Measurements from ENCODE around the gene DENND2C. TPM values are rescaled to one million over a fixed set of nuclear protein-coding genes. Genes with fewer than 3 reads are reported as not detected.

The DENND2C gene
- total and polyA plus RNA-seq, 7 experiments from 2014 or later: 0.27 to 1.6 (median 0.89) TPM

DNA sequence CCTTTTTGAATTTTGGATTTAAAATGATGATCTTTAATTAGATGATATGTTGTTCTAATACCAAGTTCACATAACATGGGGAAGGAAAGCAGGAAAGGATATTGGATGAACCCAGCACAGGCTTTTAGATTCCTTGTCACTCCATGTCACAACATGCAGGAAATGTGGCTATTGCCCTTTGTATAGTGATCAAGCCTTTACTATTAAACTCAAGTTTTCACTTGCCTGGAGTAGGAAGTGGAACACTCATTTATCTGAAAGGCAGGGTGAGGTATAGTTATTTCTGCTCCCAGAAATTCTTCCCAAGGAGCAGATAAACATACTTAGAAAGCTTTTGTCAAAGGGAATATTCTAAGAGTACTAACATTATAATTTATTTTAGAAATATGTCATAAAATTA lies 51.2 kb downstream of the DENND2C start:
- H3K27me3 Mint-ChIP-seq: peaks cover 0 to 20% (median 4%) of the 10 kb centered on the region in 5 donors
- ATAC-seq (no peak), DNase-seq (no peak)
- ChIA-PET CTCF (no interaction called here), POLR2A (no interaction called here)
- no peak overlapping the region for H3K4me3 Mint-ChIP-seq
- Histone ChIP-seq H3K4me1 (ENCODE audit: control insufficient read depth in 2 of 2, insufficient read depth in 2 of 2, low read length in 2 of 2) (no peaks in the 10 kb centered on the region), H3K27me3 (ENCODE audit: control insufficient read depth in 2 of 2, insufficient read depth in 2 of 2, low read length in 2 of 2) (peaks cover 0 to 4% of the 10 kb centered on the region in 2 donors), H3K27ac (ENCODE audit: low read depth, low read length) (no peak overlapping the region), H3K9me3 (ENCODE audit: control insufficient read depth in 2 of 3, low read length in 3 of 3) (no peaks in the 10 kb centered on the region), H3K4me3 (ENCODE audit: low read length) (no peak overlapping the region), H3K36me3 (ENCODE audit: control insufficient read depth in 2 of 3, insufficient read depth in 3 of 3, low read length in 3 of 3) (no peaks in the 10 kb centered on the region)
- H3K4me1 Mint-ChIP-seq: no peaks in the 10 kb centered on the region
- no peaks in the 10 kb centered on the region for H3K9me3 Mint-ChIP-seq
- H3K36me3 Mint-ChIP-seq: peaks cover 0 to 25% (median 9%) of the 10 kb centered on the region in 5 donors
- H3K27ac Mint-ChIP-seq: no peak overlapping the region
- intact Hi-C loops (cut with micrococcal nuclease): no loop called here

DNA sequence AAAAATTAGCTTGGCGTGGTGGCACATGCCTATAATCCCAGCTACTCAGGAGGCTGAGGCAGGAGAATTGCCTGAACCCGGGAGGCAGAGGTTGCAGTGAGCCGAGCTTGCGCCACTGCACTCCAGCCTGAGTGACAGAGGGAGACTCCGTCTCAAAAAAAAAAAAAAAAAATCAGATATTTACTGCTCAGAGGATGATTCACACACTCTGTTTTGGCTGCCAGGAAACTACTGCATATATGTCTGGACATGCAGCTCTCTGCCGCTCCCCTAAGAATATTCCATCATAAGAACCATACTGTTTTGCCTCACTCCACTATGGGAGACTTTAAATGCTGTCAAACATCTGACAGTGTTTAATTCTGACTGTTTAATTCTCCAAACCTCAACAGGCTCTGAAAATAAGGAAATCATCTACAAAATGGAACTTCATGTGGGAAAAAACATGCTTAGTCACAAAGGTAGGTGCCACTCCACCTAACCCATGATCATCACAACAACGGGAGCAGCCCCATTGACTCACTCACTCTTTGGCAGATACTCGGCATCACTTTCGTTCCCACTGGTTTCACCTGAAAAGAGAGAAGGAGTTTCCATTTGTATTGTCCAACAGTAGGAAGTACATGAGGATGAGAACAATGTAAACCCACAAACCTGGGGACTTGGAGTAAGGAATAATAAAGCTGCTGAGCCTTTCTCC lies 59.2 kb downstream of the DENND2C start:
- H3K36me3 Mint-ChIP-seq: peaks cover 0 to 22% (median 0%) of the 10 kb centered on the region in 5 donors
- ATAC-seq (no peak), DNase-seq (no peak)
- no peaks in the 10 kb centered on the region for H3K4me1 ChIP-seq (ENCODE audit: control insufficient read depth in 2 of 2, insufficient read depth in 2 of 2, low read length in 2 of 2)
- H3K27ac Mint-ChIP-seq: no peak overlapping the region
- peaks cover 0 to 8% (median 0%) of the 10 kb centered on the region in 5 donors for H3K27me3 Mint-ChIP-seq
- no peaks in the 10 kb centered on the region for H3K36me3 ChIP-seq (ENCODE audit: control insufficient read depth in 2 of 3, insufficient read depth in 3 of 3, low read length in 3 of 3)
- ChIA-PET CTCF (interaction anchor here (0.7 kb wide), 1 partner anchor 9 kb away, joined by 4 read pairs; no protein-coding TSS in a partner anchor), POLR2A (no interaction called here)
- no peaks in the 10 kb centered on the region for H3K9me3 ChIP-seq (ENCODE audit: control insufficient read depth in 2 of 3, low read length in 3 of 3)
- intact Hi-C loops (cut with micrococcal nuclease): no loop called here
- no peaks in the 10 kb centered on the region for H3K9me3 Mint-ChIP-seq
- no peak overlapping the region for H3K4me3 Mint-ChIP-seq
- H3K27me3 ChIP-seq (ENCODE audit: control insufficient read depth in 2 of 2, insufficient read depth in 2 of 2, low read length in 2 of 2): no peaks in the 10 kb centered on the region
- H3K4me1 Mint-ChIP-seq: peaks cover 0 to 5% (median 0%) of the 10 kb centered on the region in 7 donors
- no peak overlapping the region for H3K27ac ChIP-seq (ENCODE audit: low read depth, low read length)
- H3K4me3 ChIP-seq (ENCODE audit: low read length): no peak overlapping the region

DNA sequence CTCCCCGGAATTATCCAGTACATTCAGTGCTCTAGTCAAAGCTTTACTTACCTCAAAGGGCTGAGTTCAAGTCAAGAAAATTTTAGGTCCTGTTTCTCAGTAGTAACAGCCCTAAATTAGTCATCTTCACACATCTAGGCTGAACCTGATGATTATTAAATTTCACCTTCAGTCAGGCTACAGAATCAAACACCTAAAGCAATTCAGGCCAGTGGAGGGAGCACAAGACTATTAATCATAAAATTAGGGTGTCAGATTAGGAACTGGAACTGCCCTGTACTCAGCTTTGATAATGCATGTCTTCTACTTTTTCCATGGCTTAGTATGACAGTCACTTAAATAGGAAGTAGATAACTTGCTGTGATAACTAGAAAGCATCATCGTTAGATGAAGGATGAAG lies 60.0 kb downstream of the DENND2C start:
- peaks cover 0 to 5% (median 0%) of the 10 kb centered on the region in 7 donors for H3K4me1 Mint-ChIP-seq
- no peak overlapping the region for H3K4me3 Mint-ChIP-seq
- H3K9me3 ChIP-seq (ENCODE audit: control insufficient read depth in 2 of 3, low read length in 3 of 3): no peaks in the 10 kb centered on the region
- DNase-seq (no peak), ATAC-seq (no peak)
- POLR2A ChIA-PET: no interaction called here
- H3K27me3 Mint-ChIP-seq: peaks cover 0 to 8% (median under 1%) of the 10 kb centered on the region in 5 donors
- H3K9me3 Mint-ChIP-seq: no peaks in the 10 kb centered on the region
- CTCF ChIA-PET: interaction anchor here (0.6 to 0.7 kb wide), 3 partner anchors 8 to 10 kb away, joined by 3 to 4 read pairs (median 4); no protein-coding TSS in a partner anchor
- intact Hi-C loops (cut with micrococcal nuclease): no loop called here
- no peak overlapping the region for H3K4me3 ChIP-seq (ENCODE audit: low read length)
- no peak overlapping the region for H3K27ac ChIP-seq (ENCODE audit: low read depth, low read length)
- peaks cover 0 to 16% (median under 1%) of the 10 kb centered on the region in 5 donors for H3K36me3 Mint-ChIP-seq
- H3K36me3 ChIP-seq (ENCODE audit: control insufficient read depth in 2 of 3, insufficient read depth in 3 of 3, low read length in 3 of 3): no peaks in the 10 kb centered on the region
- H3K4me1 ChIP-seq (ENCODE audit: control insufficient read depth in 2 of 2, insufficient read depth in 2 of 2, low read length in 2 of 2): no peaks in the 10 kb centered on the region
- no peaks in the 10 kb centered on the region for H3K27me3 ChIP-seq (ENCODE audit: control insufficient read depth in 2 of 2, insufficient read depth in 2 of 2, low read length in 2 of 2)
- H3K27ac Mint-ChIP-seq: no peak overlapping the region

DNA sequence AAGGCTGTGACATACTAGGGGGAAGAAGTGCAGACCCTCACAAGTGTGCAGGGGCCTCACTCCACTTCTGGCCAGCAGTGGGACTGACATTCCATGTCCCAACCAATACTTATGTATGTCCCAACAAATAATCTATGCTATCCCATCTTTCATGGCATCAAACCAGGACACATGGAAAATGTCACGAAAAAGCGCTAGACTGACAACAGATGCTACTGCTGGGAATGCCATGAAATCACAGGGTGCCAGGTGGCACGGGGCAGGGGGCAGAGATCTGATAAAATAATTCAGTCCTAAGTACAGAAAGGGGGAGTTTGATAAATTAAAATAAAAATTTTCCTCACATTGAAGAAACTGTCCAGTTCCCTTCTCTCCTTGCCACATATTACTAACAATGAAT lies 60.8 kb downstream of the DENND2C start:
- Histone ChIP-seq H3K4me1 (ENCODE audit: control insufficient read depth in 2 of 2, insufficient read depth in 2 of 2, low read length in 2 of 2) (no peaks in the 10 kb centered on the region), H3K27ac (ENCODE audit: low read depth, low read length) (no peak overlapping the region), H3K9me3 (ENCODE audit: control insufficient read depth in 2 of 3, low read length in 3 of 3) (no peaks in the 10 kb centered on the region), H3K4me3 (ENCODE audit: low read length) (no peak overlapping the region), H3K27me3 (ENCODE audit: control insufficient read depth in 2 of 2, insufficient read depth in 2 of 2, low read length in 2 of 2) (no peaks in the 10 kb centered on the region), H3K36me3 (ENCODE audit: control insufficient read depth in 2 of 3, insufficient read depth in 3 of 3, low read length in 3 of 3) (no peaks in the 10 kb centered on the region)
- intact Hi-C loops (cut with micrococcal nuclease): no loop called here
- ChIA-PET CTCF (interaction anchor here (0.6 kb wide), 1 partner anchor 11 kb away, joined by 4 read pairs; no protein-coding TSS in a partner anchor), POLR2A (no interaction called here)
- no peak for ATAC-seq
- Mint-ChIP-seq H3K27ac (no peak overlapping the region), H3K4me3 (no peak overlapping the region), H3K36me3 (peaks cover 0 to 20% (median 5%) of the 10 kb centered on the region in 5 donors), H3K4me1 (peaks cover 0 to 5% (median 0%) of the 10 kb centered on the region in 7 donors), H3K9me3 (peaks cover 0 to 1% (median 0%) of the 10 kb centered on the region in 11 donors), H3K27me3 (peaks cover 0 to 5% (median 4%) of the 10 kb centered on the region in 5 donors)
- DNase-seq: no peak

DNA sequence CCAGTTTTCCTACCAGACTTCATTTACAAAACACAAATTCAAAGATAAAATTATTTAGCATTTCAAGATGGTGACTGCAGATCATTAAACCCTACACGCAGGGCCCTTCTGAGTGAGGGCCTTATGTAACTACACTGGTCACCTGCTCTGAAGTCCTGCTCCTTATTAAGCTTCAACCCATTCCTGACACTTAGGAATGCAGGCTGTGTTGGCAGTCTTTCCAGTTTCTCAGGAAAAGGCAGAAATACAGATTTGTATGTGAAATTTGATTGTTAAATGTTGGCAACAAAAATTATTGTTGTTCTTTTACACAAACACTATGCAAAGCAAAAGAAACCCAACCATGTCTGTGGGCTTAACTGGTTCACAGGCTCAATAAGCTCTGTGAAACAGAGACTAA lies 62.6 kb downstream of the DENND2C start:
- Mint-ChIP-seq H3K4me1 (peaks cover 0 to 5% (median 0%) of the 10 kb centered on the region in 7 donors), H3K27me3 (peaks cover 0 to 10% (median 0%) of the 10 kb centered on the region in 5 donors), H3K27ac (no peak overlapping the region), H3K4me3 (no peak overlapping the region), H3K9me3 (peaks cover 0 to 1% (median 0%) of the 10 kb centered on the region in 11 donors), H3K36me3 (peaks cover 0 to 26% (median 10%) of the 10 kb centered on the region in 5 donors)
- DNase-seq (no peak), ATAC-seq (no peak)
- Histone ChIP-seq H3K4me3 (ENCODE audit: low read length) (no peak overlapping the region), H3K9me3 (ENCODE audit: control insufficient read depth in 2 of 3, low read length in 3 of 3) (no peaks in the 10 kb centered on the region), H3K36me3 (ENCODE audit: control insufficient read depth in 2 of 3, insufficient read depth in 3 of 3, low read length in 3 of 3) (no peaks in the 10 kb centered on the region), H3K27me3 (ENCODE audit: control insufficient read depth in 2 of 2, insufficient read depth in 2 of 2, low read length in 2 of 2) (no peaks in the 10 kb centered on the region), H3K27ac (ENCODE audit: low read depth, low read length) (no peak overlapping the region), H3K4me1 (ENCODE audit: control insufficient read depth in 2 of 2, insufficient read depth in 2 of 2, low read length in 2 of 2) (no peaks in the 10 kb centered on the region)
- POLR2A ChIA-PET: no interaction called here
- intact Hi-C loops (cut with micrococcal nuclease): no loop called here
- CTCF ChIA-PET: no interaction called here

DNA sequence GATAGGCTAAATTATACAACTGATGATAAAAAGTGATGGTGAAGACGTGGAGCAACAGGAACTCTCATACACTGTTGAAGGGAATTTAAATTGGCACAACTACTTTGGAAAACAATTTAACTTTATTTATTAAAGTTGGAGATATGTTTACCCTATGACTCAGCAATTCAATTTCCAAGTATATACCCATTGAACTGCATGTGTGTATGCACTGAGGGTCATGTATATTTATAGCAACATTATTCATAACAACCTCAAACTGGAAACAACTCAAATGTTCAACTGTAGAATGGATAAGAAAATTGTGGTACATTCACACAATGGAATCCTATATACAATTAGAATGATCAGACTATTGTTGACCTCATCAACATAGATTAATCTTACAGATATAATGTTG lies 71.9 kb downstream of the DENND2C start:
- H3K27ac Mint-ChIP-seq: no peak overlapping the region
- POLR2A ChIA-PET: no interaction called here
- intact Hi-C loops (cut with micrococcal nuclease): no loop called here
- no peaks in the 10 kb centered on the region for H3K4me1 Mint-ChIP-seq
- Histone ChIP-seq H3K27me3 (ENCODE audit: control insufficient read depth in 2 of 2, insufficient read depth in 2 of 2, low read length in 2 of 2) (no peaks in the 10 kb centered on the region), H3K36me3 (ENCODE audit: control insufficient read depth in 2 of 3, insufficient read depth in 3 of 3, low read length in 3 of 3) (no peaks in the 10 kb centered on the region), H3K9me3 (ENCODE audit: control insufficient read depth in 2 of 3, low read length in 3 of 3) (no peaks in the 10 kb centered on the region), H3K4me3 (ENCODE audit: low read length) (no peak overlapping the region), H3K27ac (ENCODE audit: low read depth, low read length) (no peak overlapping the region), H3K4me1 (ENCODE audit: control insufficient read depth in 2 of 2, insufficient read depth in 2 of 2, low read length in 2 of 2) (no peaks in the 10 kb centered on the region)
- DNase-seq (no peak), ATAC-seq (no peak)
- H3K36me3 Mint-ChIP-seq: peaks cover 0 to 55% (median 19%) of the 10 kb centered on the region in 5 donors
- H3K9me3 Mint-ChIP-seq: peaks cover 0 to 3% (median 0%) of the 10 kb centered on the region in 11 donors
- peaks cover 0 to 14% (median 8%) of the 10 kb centered on the region in 5 donors for H3K27me3 Mint-ChIP-seq
- no peak overlapping the region for H3K4me3 Mint-ChIP-seq
- CTCF ChIA-PET: no interaction called here

DNA sequence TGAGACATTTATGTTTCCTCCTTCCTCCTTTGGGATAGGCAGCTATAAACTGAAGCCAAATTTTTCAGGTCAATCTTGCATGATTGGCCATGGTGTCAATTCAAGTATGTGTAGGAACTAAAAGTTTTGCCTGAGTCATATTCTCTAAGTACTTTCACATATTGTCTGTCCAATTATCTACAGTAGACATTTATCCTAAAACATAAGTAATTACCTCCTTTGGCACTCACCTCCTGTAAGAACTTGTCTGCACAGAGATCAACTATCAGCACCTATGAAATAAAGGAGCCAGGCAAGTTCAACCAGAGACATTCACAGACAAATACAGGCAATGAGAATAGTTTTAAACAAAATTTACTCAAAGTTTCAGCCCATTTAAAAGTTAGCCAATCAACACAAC lies 74.2 kb downstream of the DENND2C start:
- H3K27me3 Mint-ChIP-seq: peaks cover 0 to 17% (median 14%) of the 10 kb centered on the region in 5 donors
- H3K4me1 Mint-ChIP-seq: no peaks in the 10 kb centered on the region
- no peak overlapping the region for H3K4me3 Mint-ChIP-seq
- peaks cover 0 to 3% (median 0%) of the 10 kb centered on the region in 11 donors for H3K9me3 Mint-ChIP-seq
- intact Hi-C loops (cut with micrococcal nuclease): no loop called here
- no peaks in the 10 kb centered on the region for H3K9me3 ChIP-seq (ENCODE audit: control insufficient read depth in 2 of 3, low read length in 3 of 3)
- ATAC-seq (no peak), DNase-seq (no peak)
- H3K36me3 ChIP-seq (ENCODE audit: control insufficient read depth in 2 of 3, insufficient read depth in 3 of 3, low read length in 3 of 3): no peaks in the 10 kb centered on the region
- POLR2A ChIA-PET: no interaction called here
- H3K4me3 ChIP-seq (ENCODE audit: low read length): no peak overlapping the region
- no peak overlapping the region for H3K27ac Mint-ChIP-seq
- CTCF ChIA-PET: no interaction called here
- H3K4me1 ChIP-seq (ENCODE audit: control insufficient read depth in 2 of 2, insufficient read depth in 2 of 2, low read length in 2 of 2): no peaks in the 10 kb centered on the region
- H3K36me3 Mint-ChIP-seq: peaks cover 0 to 47% (median 22%) of the 10 kb centered on the region in 5 donors
- H3K27ac ChIP-seq (ENCODE audit: low read depth, low read length): no peak overlapping the region
- H3K27me3 ChIP-seq (ENCODE audit: control insufficient read depth in 2 of 2, insufficient read depth in 2 of 2, low read length in 2 of 2): no peaks in the 10 kb centered on the region
